HepG2 (cell line): ENCODE data around the gene GCDH. TPM values are rescaled to one million over a fixed set of nuclear protein-coding genes. Genes with fewer than 3 reads are reported as not detected.

ENCODE experiments used
- HNF4G ChIP-seq, 2 experiments: sonication (generic) in 1 of 2; formaldehyde crosslinking in 1 of 2; IDR thresholded peaks; 2 replicates each; pipeline versions ENCODE4 v1.4.0 to v1.6.1; 2011 to 2020; ENCODE audit warnings: borderline replicate concordance in 2 of 2, low read depth in 2 of 2, mild to moderate bottlenecking in 2 of 2, low read length in 1 of 2, missing genetic modification reagents in 1 of 2, moderate library complexity in 1 of 2
- NR2C2 ChIP-seq: sonication (generic); formaldehyde crosslinking; IDR thresholded peaks from 2 replicates; pipeline ENCODE4 v1.4.0; 2020; ENCODE audit warnings: missing genetic modification reagents, mild to moderate bottlenecking, moderate library complexity, borderline replicate concordance
- ZNF441 ChIP-seq: sonication (generic); formaldehyde crosslinking; IDR thresholded peaks from 2 replicates; pipeline ENCODE4 v1.7.0; 2021; ENCODE audit warnings: missing genetic modification reagents, borderline replicate concordance
- ZNF501 ChIP-seq: sonication (generic); formaldehyde crosslinking; IDR thresholded peaks from 2 replicates; pipeline ENCODE4 v1.5.1; 2020; ENCODE audit warnings: mild to moderate bottlenecking, moderate library complexity, missing genetic modification reagents
- ZNF776 ChIP-seq: sonication (generic); formaldehyde crosslinking; IDR thresholded peaks from 2 replicates; pipeline ENCODE4 v1.4.0; 2020; ENCODE audit warnings: mild to moderate bottlenecking, missing genetic modification reagents
- ZNF781 ChIP-seq: sonication (generic); formaldehyde crosslinking; IDR thresholded peaks from 2 replicates; pipeline ENCODE4 v1.5.1; 2020; ENCODE audit warnings: borderline replicate concordance, mild to moderate bottlenecking, missing genetic modification reagents; ENCODE audit errors: not compliant biosample characterization
- polyA plus RNA-seq, 8 experiments: library from polyadenylated mRNA; depleted of rRNA in 3 of 8; stranded (reverse) in 7 of 8; unstranded in 1 of 8; fragments of >200 nt; fragmentation: Illumina TruSeq in 4 of 8; extraction: Trizol in 4 of 8; gene quantifications; 2 replicates each; pipeline versions ENCODE4 v1.2.1 to v1.2.3, GENCODE V29; 2011 to 2016; ENCODE audit warnings: low read depth in 4 of 8, missing spikeins in 1 of 8, mixed read lengths in 1 of 8; ENCODE audit not compliant: insufficient read depth in 1 of 8
- total RNA-seq, 5 experiments: library from RNA; depleted of rRNA; stranded (reverse); fragments of >200 nt; fragmentation: Illumina TruSeq; extraction: Trizol; gene quantifications; 2 replicates each; pipeline ENCODE4 v1.2.3, GENCODE V29; 2016; ENCODE audit warnings: low read depth in 1 of 5
- TF ChIP-seq, protein P1 (sequence below), 2 experiments: fragments of 450-650 bp in 1 of 2; sonication (generic) in 1 of 2; formaldehyde crosslinking in 1 of 2; IDR thresholded peaks; 2 replicates each; pipeline versions ENCODE4 v1.6.1 to v1.8.0; 2016 to 2022; ENCODE audit warnings: antibody characterized with exemption in 1 of 2, mild to moderate bottlenecking in 1 of 2, missing genetic modification reagents in 1 of 2
- TF ChIP-seq, protein P2 (sequence below): sonication (generic); formaldehyde crosslinking; IDR thresholded peaks from 2 replicates; pipeline ENCODE4 v1.4.0; 2020; ENCODE audit warnings: mild to moderate bottlenecking, missing genetic modification reagents
- TF ChIP-seq, protein P3 (sequence below): sonication (generic); formaldehyde crosslinking; conservative IDR thresholded peaks from 2 replicates; pipeline ENCODE4 v1.4.0; 2020; ENCODE audit warnings: missing genetic modification reagents
- TF ChIP-seq, protein P4 (sequence below): sonication (generic); formaldehyde crosslinking; IDR thresholded peaks from 2 replicates; pipeline ENCODE4 v1.5.1; 2020; ENCODE audit warnings: mild to moderate bottlenecking, missing genetic modification reagents, moderate library complexity
- TF ChIP-seq, protein P5 (sequence below): sonication (generic); formaldehyde crosslinking; IDR thresholded peaks from 2 replicates; pipeline ENCODE4 v1.4.0; 2020; ENCODE audit warnings: missing genetic modification reagents
- TF ChIP-seq, protein P6 (sequence below): IDR thresholded peaks from 2 replicates; pipeline ENCODE4 v1.6.1; 2016

The GCDH gene
- total and polyA plus RNA-seq, 2 of the 13 experiments (the other 11 are each of a cell fraction or from before 2014, with no cell fraction given) = 15.1 to 38.0 TPM

DNA sequence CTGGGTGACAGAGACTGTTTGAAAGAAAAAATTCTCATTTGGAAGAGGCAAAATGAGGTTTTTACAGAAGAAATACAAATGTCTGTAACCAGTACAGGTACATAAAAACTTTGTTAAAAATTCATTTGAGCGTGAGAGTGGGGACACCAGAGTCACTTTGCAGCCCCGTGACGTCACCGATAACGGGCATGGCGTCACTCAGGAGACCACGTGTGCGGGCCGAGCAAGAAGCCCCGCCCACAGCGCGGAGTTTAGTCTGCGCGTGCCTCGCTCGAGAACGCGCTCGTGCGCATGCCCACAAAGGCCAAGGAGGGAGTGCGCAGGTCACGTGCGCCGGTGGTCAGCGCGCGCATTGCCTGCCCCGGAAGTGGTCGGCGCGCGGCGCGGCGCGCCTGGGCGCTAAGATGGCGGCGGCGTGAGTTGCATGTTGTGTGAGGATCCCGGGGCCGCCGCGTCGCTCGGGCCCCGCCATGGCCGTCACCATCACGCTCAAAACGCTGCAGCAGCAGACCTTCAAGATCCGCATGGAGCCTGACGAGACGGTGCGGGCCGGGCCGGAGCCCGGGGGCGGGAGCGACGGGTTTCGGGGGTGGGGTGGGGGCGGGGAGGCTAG, 54.6 kb downstream of the GCDH start, which contains the start of gene RAD23A (continued):
- TF ChIP-seq, protein P1, sequence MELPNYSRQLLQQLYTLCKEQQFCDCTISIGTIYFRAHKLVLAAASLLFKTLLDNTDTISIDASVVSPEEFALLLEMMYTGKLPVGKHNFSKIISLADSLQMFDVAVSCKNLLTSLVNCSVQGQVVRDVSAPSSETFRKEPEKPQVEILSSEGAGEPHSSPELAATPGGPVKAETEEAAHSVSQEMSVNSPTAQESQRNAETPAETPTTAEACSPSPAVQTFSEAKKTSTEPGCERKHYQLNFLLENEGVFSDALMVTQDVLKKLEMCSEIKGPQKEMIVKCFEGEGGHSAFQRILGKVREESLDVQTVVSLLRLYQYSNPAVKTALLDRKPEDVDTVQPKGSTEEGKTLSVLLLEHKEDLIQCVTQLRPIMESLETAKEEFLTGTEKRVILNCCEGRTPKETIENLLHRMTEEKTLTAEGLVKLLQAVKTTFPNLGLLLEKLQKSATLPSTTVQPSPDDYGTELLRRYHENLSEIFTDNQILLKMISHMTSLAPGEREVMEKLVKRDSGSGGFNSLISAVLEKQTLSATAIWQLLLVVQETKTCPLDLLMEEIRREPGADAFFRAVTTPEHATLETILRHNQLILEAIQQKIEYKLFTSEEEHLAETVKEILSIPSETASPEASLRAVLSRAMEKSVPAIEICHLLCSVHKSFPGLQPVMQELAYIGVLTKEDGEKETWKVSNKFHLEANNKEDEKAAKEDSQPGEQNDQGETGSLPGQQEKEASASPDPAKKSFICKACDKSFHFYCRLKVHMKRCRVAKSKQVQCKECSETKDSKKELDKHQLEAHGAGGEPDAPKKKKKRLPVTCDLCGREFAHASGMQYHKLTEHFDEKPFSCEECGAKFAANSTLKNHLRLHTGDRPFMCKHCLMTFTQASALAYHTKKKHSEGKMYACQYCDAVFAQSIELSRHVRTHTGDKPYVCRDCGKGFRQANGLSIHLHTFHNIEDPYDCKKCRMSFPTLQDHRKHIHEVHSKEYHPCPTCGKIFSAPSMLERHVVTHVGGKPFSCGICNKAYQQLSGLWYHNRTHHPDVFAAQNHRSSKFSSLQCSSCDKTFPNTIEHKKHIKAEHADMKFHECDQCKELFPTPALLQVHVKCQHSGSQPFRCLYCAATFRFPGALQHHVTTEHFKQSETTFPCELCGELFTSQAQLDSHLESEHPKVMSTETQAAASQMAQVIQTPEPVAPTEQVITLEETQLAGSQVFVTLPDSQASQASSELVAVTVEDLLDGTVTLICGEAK (IDR thresholded peaks at IDR 0.05) = no peak
- TF ChIP-seq, protein P1 (CRISPR knock-in tag; IDR thresholded peaks at IDR 0.05) = peak; percentile 32; the same call in 1 of the 2 replicates
- TF ChIP-seq ZNF781 (no peak), ZNF776 (CRISPR knock-in tag) (peak; percentile 49; the same call in 1 of the 2 replicates), HNF4G (IDR thresholded peaks at IDR 0.05; ENCODE audit: borderline replicate concordance, low read depth, low read length) (0 out of 2 replicates have a peak, but pooled peaks have one; percentile 29), HNF4G (CRISPR knock-in tag; IDR thresholded peaks at IDR 0.05; ENCODE audit: borderline replicate concordance, low read depth) (peak; percentile 65), ZNF441 (CRISPR knock-in tag) (peak; percentile 100), NR2C2 (CRISPR knock-in tag) (peak; percentile 99), ZNF501 (peak; percentile 78)
- TF ChIP-seq, protein P2, sequence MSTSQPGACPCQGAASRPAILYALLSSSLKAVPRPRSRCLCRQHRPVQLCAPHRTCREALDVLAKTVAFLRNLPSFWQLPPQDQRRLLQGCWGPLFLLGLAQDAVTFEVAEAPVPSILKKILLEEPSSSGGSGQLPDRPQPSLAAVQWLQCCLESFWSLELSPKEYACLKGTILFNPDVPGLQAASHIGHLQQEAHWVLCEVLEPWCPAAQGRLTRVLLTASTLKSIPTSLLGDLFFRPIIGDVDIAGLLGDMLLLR = peak; percentile 55; the same call in 1 of the 2 replicates
- TF ChIP-seq, protein P3, sequence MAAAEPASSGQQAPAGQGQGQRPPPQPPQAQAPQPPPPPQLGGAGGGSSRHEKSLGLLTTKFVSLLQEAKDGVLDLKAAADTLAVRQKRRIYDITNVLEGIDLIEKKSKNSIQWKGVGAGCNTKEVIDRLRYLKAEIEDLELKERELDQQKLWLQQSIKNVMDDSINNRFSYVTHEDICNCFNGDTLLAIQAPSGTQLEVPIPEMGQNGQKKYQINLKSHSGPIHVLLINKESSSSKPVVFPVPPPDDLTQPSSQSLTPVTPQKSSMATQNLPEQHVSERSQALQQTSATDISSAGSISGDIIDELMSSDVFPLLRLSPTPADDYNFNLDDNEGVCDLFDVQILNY = peak; percentile 84; the same call in 1 of the 2 replicates
- TF ChIP-seq, protein P4, sequence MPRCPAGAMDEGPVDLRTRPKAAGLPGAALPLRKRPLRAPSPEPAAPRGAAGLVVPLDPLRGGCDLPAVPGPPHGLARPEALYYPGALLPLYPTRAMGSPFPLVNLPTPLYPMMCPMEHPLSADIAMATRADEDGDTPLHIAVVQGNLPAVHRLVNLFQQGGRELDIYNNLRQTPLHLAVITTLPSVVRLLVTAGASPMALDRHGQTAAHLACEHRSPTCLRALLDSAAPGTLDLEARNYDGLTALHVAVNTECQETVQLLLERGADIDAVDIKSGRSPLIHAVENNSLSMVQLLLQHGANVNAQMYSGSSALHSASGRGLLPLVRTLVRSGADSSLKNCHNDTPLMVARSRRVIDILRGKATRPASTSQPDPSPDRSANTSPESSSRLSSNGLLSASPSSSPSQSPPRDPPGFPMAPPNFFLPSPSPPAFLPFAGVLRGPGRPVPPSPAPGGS = no peak
- TF ChIP-seq, protein P5, sequence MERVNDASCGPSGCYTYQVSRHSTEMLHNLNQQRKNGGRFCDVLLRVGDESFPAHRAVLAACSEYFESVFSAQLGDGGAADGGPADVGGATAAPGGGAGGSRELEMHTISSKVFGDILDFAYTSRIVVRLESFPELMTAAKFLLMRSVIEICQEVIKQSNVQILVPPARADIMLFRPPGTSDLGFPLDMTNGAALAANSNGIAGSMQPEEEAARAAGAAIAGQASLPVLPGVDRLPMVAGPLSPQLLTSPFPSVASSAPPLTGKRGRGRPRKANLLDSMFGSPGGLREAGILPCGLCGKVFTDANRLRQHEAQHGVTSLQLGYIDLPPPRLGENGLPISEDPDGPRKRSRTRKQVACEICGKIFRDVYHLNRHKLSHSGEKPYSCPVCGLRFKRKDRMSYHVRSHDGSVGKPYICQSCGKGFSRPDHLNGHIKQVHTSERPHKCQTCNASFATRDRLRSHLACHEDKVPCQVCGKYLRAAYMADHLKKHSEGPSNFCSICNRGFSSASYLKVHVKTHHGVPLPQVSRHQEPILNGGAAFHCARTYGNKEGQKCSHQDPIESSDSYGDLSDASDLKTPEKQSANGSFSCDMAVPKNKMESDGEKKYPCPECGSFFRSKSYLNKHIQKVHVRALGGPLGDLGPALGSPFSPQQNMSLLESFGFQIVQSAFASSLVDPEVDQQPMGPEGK (CRISPR knock-in tag) = peak; percentile 69
- TF ChIP-seq, protein P6, sequence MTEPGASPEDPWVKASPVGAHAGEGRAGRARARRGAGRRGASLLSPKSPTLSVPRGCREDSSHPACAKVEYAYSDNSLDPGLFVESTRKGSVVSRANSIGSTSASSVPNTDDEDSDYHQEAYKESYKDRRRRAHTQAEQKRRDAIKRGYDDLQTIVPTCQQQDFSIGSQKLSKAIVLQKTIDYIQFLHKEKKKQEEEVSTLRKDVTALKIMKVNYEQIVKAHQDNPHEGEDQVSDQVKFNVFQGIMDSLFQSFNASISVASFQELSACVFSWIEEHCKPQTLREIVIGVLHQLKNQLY (CRISPR knock-in tag) = peak; percentile 85
